ENCODE results near the gene PHF8. TPM values are rescaled to one million over a fixed set of nuclear protein-coding genes. Genes with fewer than 3 reads are reported as not detected.

The PHF8 gene
- total and polyA plus RNA-seq, 11 donors, result 6.6 to 13.6 (median 9.7) TPM

DNA sequence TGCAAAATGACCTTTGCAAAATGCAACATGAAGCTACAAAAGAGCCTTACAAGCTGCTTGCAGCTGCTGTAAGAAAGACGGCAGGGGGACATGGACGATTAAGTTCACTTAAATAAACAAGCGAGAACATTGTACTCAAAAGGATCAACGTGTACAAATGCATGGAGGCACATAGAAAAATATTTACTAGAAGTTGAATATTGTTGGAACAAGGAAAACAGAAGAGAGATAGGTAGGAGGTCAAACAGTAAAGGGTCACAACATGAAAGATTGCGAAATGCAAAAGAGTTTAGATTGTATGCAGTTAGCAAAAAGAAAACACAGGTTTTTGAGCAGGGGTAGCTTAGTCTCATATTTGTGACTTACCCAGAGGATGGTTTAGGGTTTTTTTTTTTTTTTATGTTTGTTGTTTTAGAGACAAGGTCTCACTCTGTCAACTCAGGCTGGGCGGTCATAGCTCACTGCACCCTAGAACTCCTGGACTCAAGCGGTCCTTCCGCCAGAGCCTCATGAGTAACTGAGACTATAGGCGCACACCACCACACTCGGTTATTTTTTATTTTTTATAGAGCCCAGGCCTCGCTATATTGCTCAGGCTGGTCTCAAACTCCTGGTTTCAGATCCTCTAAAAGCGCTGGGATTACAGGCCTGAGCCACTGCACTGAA lies 1.4 kb upstream of the PHF8 start:
- H3K36me3 ChIP-seq, result peaks cover 0 to 13% (median 12%) of the 10 kb centered on the region in 9 donors
- DNase-seq (no peak), ATAC-seq (no peak)
- intact Hi-C loops (cut with DNase I), result loop anchor here in 4 of 10 donors (2.0 to 10.0 kb wide), 5 partner anchors 137 to 1119 kb away; partner anchors contain the start of genes FAM120C (in 2 of the 4), HUWE1 (in 2 of the 4) and APEX2 (in 1 of the 4)
- TF ChIP-seq, protein P1, sequence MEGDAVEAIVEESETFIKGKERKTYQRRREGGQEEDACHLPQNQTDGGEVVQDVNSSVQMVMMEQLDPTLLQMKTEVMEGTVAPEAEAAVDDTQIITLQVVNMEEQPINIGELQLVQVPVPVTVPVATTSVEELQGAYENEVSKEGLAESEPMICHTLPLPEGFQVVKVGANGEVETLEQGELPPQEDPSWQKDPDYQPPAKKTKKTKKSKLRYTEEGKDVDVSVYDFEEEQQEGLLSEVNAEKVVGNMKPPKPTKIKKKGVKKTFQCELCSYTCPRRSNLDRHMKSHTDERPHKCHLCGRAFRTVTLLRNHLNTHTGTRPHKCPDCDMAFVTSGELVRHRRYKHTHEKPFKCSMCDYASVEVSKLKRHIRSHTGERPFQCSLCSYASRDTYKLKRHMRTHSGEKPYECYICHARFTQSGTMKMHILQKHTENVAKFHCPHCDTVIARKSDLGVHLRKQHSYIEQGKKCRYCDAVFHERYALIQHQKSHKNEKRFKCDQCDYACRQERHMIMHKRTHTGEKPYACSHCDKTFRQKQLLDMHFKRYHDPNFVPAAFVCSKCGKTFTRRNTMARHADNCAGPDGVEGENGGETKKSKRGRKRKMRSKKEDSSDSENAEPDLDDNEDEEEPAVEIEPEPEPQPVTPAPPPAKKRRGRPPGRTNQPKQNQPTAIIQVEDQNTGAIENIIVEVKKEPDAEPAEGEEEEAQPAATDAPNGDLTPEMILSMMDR (IDR thresholded peaks at IDR 0.05), result no peak
- TF ChIP-seq POLR2A (IDR thresholded peaks at IDR 0.05), result no peak
- H3K27me3 ChIP-seq, result no peaks in the 10 kb centered on the region
- no peaks in the 10 kb centered on the region for H3K9me3 ChIP-seq
- WGBS, 4 donors, result 82 to 95% (median 90%) methylated on average over 12 of the region's 12 CpGs
- no peak overlapping the region for H3K4me3 ChIP-seq
- H3K4me1 ChIP-seq, result peaks cover 0 to 6% (median 0%) of the 10 kb centered on the region in 12 donors
- peak overlapping the region in 4 of 12 donors; percentile 93 to 96 (median 96) for H3K27ac ChIP-seq

DNA sequence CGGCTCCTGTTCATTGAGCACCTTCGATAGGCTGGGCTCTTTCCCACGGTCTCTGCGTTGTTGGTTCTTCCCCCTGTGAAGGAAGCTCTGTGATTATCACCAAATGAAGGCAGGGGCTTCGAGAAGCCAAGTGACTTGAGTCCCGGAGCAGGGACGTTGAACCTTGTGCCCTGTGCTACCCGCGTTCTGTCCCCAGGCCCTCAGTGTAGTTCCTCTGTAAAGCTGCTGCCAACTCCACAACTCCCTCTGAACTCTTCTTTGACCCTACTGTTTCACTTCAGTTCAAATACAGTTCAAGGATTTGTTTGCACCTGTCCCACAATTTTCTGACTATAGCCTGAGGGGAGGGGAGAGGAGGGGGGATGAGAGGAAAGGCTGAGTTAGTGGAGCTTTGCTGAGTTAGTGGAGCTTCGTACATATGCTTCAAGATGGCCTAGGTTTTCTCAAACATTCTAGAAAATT lies 635 bp upstream of the PHF8 start:
- H3K9me3 ChIP-seq, result no peaks in the 10 kb centered on the region
- peaks cover 0 to 21% (median 13%) of the 10 kb centered on the region in 9 donors for H3K36me3 ChIP-seq
- ATAC-seq, result peak in 3 of 4 donors; percentile 0 to 16 (median 2)
- H3K27me3 ChIP-seq, result no peaks in the 10 kb centered on the region
- H3K4me3 ChIP-seq, result peak overlapping the region; percentile 10 to 98 (median 79)
- WGBS, 4 donors, result 6 to 74% (median 26%) methylated on average over 8 to 10 of the region's 10 CpGs
- peaks cover 0 to 6% (median 0%) of the 10 kb centered on the region in 12 donors for H3K4me1 ChIP-seq
- peak overlapping the region; percentile 76 to 99 (median 95) for H3K27ac ChIP-seq
- TF ChIP-seq, protein P1 (IDR thresholded peaks at IDR 0.05), result no peak
- TF ChIP-seq POLR2A (IDR thresholded peaks at IDR 0.05), result no peak
- no peak for DNase-seq
- intact Hi-C loops (cut with DNase I), result loop anchor here in 6 of 10 donors (2.0 to 10.0 kb wide), 7 partner anchors 137 to 1120 kb away; partner anchors contain the start of genes FAM120C (in 4 of the 6), HUWE1 (in 2 of the 6), APEX2 (in 1 of the 6) and MAGED2 (in 1 of the 6)

DNA sequence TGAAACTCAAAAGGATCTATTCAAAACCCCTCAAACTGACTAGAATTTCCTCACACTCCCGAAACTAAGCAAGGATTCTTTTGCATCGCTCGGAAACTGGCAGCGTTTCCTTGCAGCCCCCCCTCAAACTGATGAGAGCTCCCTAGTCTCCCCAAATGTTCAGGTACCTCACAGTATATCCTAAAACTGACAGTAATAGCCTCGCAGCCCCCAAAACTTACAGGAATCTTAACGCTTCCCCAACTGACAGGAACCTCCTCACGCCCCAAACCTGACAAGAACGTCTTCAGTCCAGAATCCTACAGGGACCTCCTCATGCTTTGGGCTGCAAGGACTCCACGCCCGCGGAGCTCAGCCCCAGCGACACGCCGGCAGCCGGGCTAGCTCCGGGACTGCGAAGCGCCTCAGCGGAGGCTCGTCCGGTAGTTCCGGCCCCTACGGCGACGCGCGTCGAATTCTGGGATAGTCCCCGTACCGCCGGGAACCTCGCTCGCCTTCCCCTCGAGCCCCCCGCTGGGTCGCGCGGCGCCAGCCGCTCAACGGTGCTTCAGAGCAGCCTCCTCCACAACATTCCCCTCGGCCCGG lies 640 bp downstream of the PHF8 start:
- intact Hi-C loops (cut with DNase I), result loop anchor here in 6 of 10 donors (2.0 to 10.0 kb wide), 7 partner anchors 139 to 1121 kb away; partner anchors contain the start of genes FAM120C (in 4 of the 6), HUWE1 (in 2 of the 6), APEX2 (in 1 of the 6) and MAGED2 (in 1 of the 6)
- DNase-seq (peak; percentile 23 to 74 (median 52)), ATAC-seq (peak; percentile 45 to 70 (median 54))
- H3K4me3 ChIP-seq, result peak overlapping the region; percentile 48 to 98 (median 79)
- no peaks in the 10 kb centered on the region for H3K9me3 ChIP-seq
- no peaks in the 10 kb centered on the region for H3K27me3 ChIP-seq
- TF ChIP-seq POLR2A (IDR thresholded peaks at IDR 0.05), result no peak
- TF ChIP-seq, protein P1 (IDR thresholded peaks at IDR 0.05), result no peak
- 0 to 42% (median 19%) methylated on average over 26 to 43 of the region's 43 CpGs for WGBS, 4 donors
- peak overlapping the region; percentile 88 to 99 (median 96) for H3K27ac ChIP-seq
- H3K36me3 ChIP-seq, result peaks cover 0 to 34% (median 20%) of the 10 kb centered on the region in 9 donors
- peaks cover 0 to 6% (median 0%) of the 10 kb centered on the region in 12 donors for H3K4me1 ChIP-seq

Measured in heart left ventricle (tissue), 16 donors.